HCT116 (cell line): ENCODE data around the gene GPT2. TPM values are rescaled to one million over a fixed set of nuclear protein-coding genes. Genes with fewer than 3 reads are reported as not detected.

Source experiments
- ATAC-seq: fragments of 200-7000 bp; cut with Tn5 transposase; 2 replicates; pipeline ENCODE4 v1.9.1; 2020; ENCODE audit warnings: mild to moderate bottlenecking, moderate library complexity
- BruUV-seq: library from RNA; stranded (reverse); fragments of 400-500 nt; replicated peaks from 2 replicates; lab custom pipeline; 2021; lab: Mats Ljungman, UMichigan
- CTCF ChIA-PET: fragments of 300-600 bp; sonication (Branson Sonifier 250); formaldehyde crosslinking; loops from one replicate; lab custom pipeline; 2021; ENCODE audit warnings: antibody characterized with exemption; lab: Charles Lee
- POLR2A ChIA-PET: fragments of 300-600, 350-600 bp; sonication (Branson Sonifier 250); formaldehyde crosslinking; loops from one replicate; lab custom pipeline; 2021; ENCODE audit warnings: antibody characterized with exemption; lab: Charles Lee
- RAD21 ChIA-PET, 2 experiments: fragments of 300-600 bp; sonication (Branson Sonifier 250); formaldehyde crosslinking; loops; one replicate each; lab custom pipeline; 2023; ENCODE audit warnings: low total read pairs in 2 of 2; ENCODE audit not compliant: uncharacterized antibody in 2 of 2, unreplicated experiment in 2 of 2, low non-redundant PET in 1 of 2; lab: Charles Lee
- DNase-seq: peaks from one replicate; pipeline ENCODE4 v3.0.0-alpha.2; 2010; ENCODE audit warnings: low read depth, low spot score
- H2AFZ ChIP-seq: fragments of 200-600 bp; shearing (Covaris generic), sonication (generic); 2 replicates; pipeline ENCODE4 v1.6.1; 2017; ENCODE audit warnings: low read depth, mixed run types, mixed read lengths, antibody characterized with exemption, low read length; ENCODE audit not compliant: poor library complexity, severe bottlenecking
- H3K27ac ChIP-seq: 2 replicates; pipeline ENCODE4 v1.5.1; 2012; ENCODE audit warnings: low read depth, low read length
- H3K27me3 ChIP-seq: fragments of 200-600 bp; sonication (generic); 2 replicates; pipeline ENCODE4 v1.6.1; 2016; ENCODE audit warnings: mixed run types, low read length, mixed read lengths; ENCODE audit not compliant: insufficient read depth
- H3K36me3 ChIP-seq, 2 experiments: fragments of 200-500 bp in 1 of 2; fragments of 200-600 bp in 1 of 2; sonication (Bioruptor generic) in 1 of 2; sonication (generic) in 1 of 2; 2 replicates each; pipeline versions ENCODE4 v1.5.1 to v1.6.1; 2014 to 2016; ENCODE audit warnings: low read length in 2 of 2, inconsistent platforms in 1 of 2, mixed read lengths in 1 of 2, mixed run types in 1 of 2; ENCODE audit not compliant: insufficient read depth in 2 of 2, control insufficient read depth in 1 of 2
- H3K4me1 ChIP-seq, 2 experiments: fragments of 200-600 bp in 1 of 2; sonication (generic) in 1 of 2; 2 replicates each; pipeline versions ENCODE4 v1.5.1 to v1.6.1; 2012 to 2017; ENCODE audit warnings: low read length in 2 of 2, inconsistent platforms in 1 of 2, mild to moderate bottlenecking in 1 of 2, mixed read lengths in 1 of 2, mixed run types in 1 of 2, moderate library complexity in 1 of 2; ENCODE audit not compliant: insufficient read depth in 2 of 2, control insufficient read depth in 1 of 2
- H3K4me2 ChIP-seq: fragments of 200-600 bp; sonication (generic); 2 replicates; pipeline ENCODE4 v1.6.1; 2017; ENCODE audit warnings: mixed run types, low read length, mixed read lengths
- H3K4me3 ChIP-seq, 2 experiments: fragments of 200-600 bp in 1 of 2; sonication (generic) in 1 of 2; replicated peaks in 1 of 2; 2 replicates each; pipeline ENCODE4 v1.5.1; 2011 to 2016; ENCODE audit warnings: low read length in 2 of 2, control low read depth in 1 of 2, low read depth in 1 of 2, mild to moderate bottlenecking in 1 of 2, mixed read lengths in 1 of 2, mixed run types in 1 of 2
- H3K79me2 ChIP-seq: fragments of 200-600 bp; sonication (generic); 2 replicates; pipeline ENCODE4 v1.6.1; 2017; ENCODE audit warnings: mild to moderate bottlenecking, mixed run types, low read length, moderate library complexity, mixed read lengths; ENCODE audit not compliant: insufficient read depth
- H3K9ac ChIP-seq: fragments of 200-600 bp; sonication (generic); 2 replicates; pipeline ENCODE4 v1.6.1; 2016; ENCODE audit warnings: low read length, mixed read lengths
- H3K9me2 ChIP-seq: fragments of 200-600 bp; sonication (generic), shearing (Covaris generic); 2 replicates; pipeline ENCODE4 v1.6.1; 2017; ENCODE audit warnings: mixed run types, mild to moderate bottlenecking, moderate library complexity; ENCODE audit not compliant: insufficient read depth
- H3K9me3 ChIP-seq, 2 experiments: fragments of 200-500 bp in 1 of 2; fragments of 200-600 bp in 1 of 2; sonication (Bioruptor generic) in 1 of 2; sonication (generic) in 1 of 2; 2 replicates each; pipeline ENCODE4 v1.6.1; 2014 to 2017; ENCODE audit warnings: low read length in 2 of 2, mixed read lengths in 2 of 2, inconsistent platforms in 1 of 2, low read depth in 1 of 2, mild to moderate bottlenecking in 1 of 2, mixed run types in 1 of 2, moderate library complexity in 1 of 2; ENCODE audit not compliant: control insufficient read depth in 1 of 2, insufficient read depth in 1 of 2
- H4K20me1 ChIP-seq: fragments of 200-600 bp; sonication (generic), shearing (Covaris generic); 2 replicates; pipeline ENCODE4 v1.6.1; 2017; ENCODE audit warnings: mixed run types, mild to moderate bottlenecking, moderate library complexity; ENCODE audit not compliant: insufficient read depth
- CTCF ChIP-seq, 3 experiments: fragments of 200-600 bp in 1 of 3; sonication (generic) in 1 of 3; IDR thresholded peaks in 2 of 3; conservative IDR thresholded peaks in 1 of 3; 2 replicates each; pipeline ENCODE4 v1.5.1; 2012 to 2017; ENCODE audit warnings: low read depth in 2 of 3, low read length in 2 of 3, antibody characterized with exemption in 1 of 3, borderline replicate concordance in 1 of 3, control low read depth in 1 of 3, mild to moderate bottlenecking in 1 of 3, mixed read lengths in 1 of 3, mixed run types in 1 of 3, moderate library complexity in 1 of 3; ENCODE audit not compliant: insufficient read depth in 1 of 3
- EGR1 ChIP-seq: IDR thresholded peaks from 2 replicates; pipeline ENCODE4 v1.6.1; 2012; ENCODE audit warnings: low read depth
- EZH2phosphoT487 ChIP-seq: fragments of 200-600 bp; IDR thresholded peaks from 2 replicates; pipeline ENCODE4 v1.6.1; 2018; ENCODE audit warnings: antibody characterized with exemption, borderline replicate concordance
- FOSL1 ChIP-seq: IDR thresholded peaks from 2 replicates; pipeline ENCODE4 v1.6.1; 2012; ENCODE audit warnings: low read depth
- JUND ChIP-seq: IDR thresholded peaks from 2 replicates; pipeline ENCODE4 v1.6.1; 2012
- POLR2A ChIP-seq: IDR thresholded peaks from 2 replicates; pipeline ENCODE4 v1.7.0; 2011; ENCODE audit warnings: borderline replicate concordance; ENCODE audit not compliant: insufficient read depth, insufficient read length; ENCODE audit errors: extremely low read depth
- SRF ChIP-seq: IDR thresholded peaks from 2 replicates; pipeline ENCODE4 v1.6.1; 2012; ENCODE audit warnings: low read depth
- TCF7L2 ChIP-seq: IDR thresholded peaks from 2 replicates; pipeline ENCODE4 v1.7.0; 2011; ENCODE audit warnings: borderline replicate concordance, inconsistent platforms; ENCODE audit not compliant: insufficient read depth, insufficient read length; ENCODE audit errors: extremely low read depth
- ZBTB33 ChIP-seq: IDR thresholded peaks from 2 replicates; pipeline ENCODE4 v1.6.1; 2011; ENCODE audit warnings: mild to moderate bottlenecking, low read length, moderate library complexity; ENCODE audit not compliant: insufficient replicate concordance; ENCODE audit errors: extremely low read depth
- intact Hi-C: fragments of 100-400 bp; cut with micrococcal nuclease; formaldehyde crosslinking; loops from 2 replicates; pipeline ENCODE4 v1.10.0; 2022
- total RNA-seq: library from RNA; stranded (reverse); gene quantifications from one replicate; pipeline ENCODE4 v1.2.1, GENCODE V29; 2021; ENCODE audit not compliant: unreplicated experiment

Gene GPT2
- total RNA-seq, 1 experiment from 2014 or later = 50.6 TPM

GRCh38 chr16:46918905-46919792, 35.0 kb downstream of the GPT2 start:
- Histone ChIP-seq H3K36me3 (peaks cover 8% of the 10 kb centered on the region in 2 experiments; a peak in 3 of 4 replicates), H4K20me1 (no peaks in the 10 kb centered on the region), H3K4me2 (no peak overlapping the region), H3K4me1 (peaks cover 19 to 31% of the 10 kb centered on the region in 2 experiments), H2AFZ (no peak overlapping the region), H3K4me3 (no peak overlapping the region), H3K27me3 (no peaks in the 10 kb centered on the region)
- CTCF ChIA-PET = interaction anchor here (1.3 to 2.3 kb wide), 2 partner anchors 10 to 66 kb away, joined by 8 to 10 read pairs; no protein-coding TSS in a partner anchor
- DNase-seq = no peak
- TF ChIP-seq ZBTB33 (no peak), EGR1 (no peak), SRF (no peak), EZH2phosphoT487 (no peak), CTCF (IDR thresholded peaks at IDR 0.05 in 2 of 3, conservative IDR thresholded peaks at IDR 0.05 in 1 of 3; ENCODE audit: borderline replicate concordance in 1 of 3, insufficient read depth in 1 of 3, low read depth in 2 of 3, low read length in 2 of 3) (no peak), TCF7L2 (no peak), FOSL1 (no peak), POLR2A (no peak), JUND (no peak)
- TF ChIP-seq, all 23 proteins: peak for 0
- no peak for ATAC-seq
- intact Hi-C loops = no loop called here
- POLR2A ChIA-PET = no interaction called here
- H3K9me2 ChIP-seq = no peaks in the 10 kb centered on the region
- H3K9me3 ChIP-seq = no peaks in the 10 kb centered on the region
- BruUV-seq = no TSS peak
- no peaks in the 10 kb centered on the region for H3K79me2 ChIP-seq
- RAD21 ChIA-PET = no interaction called here
- H3K27ac ChIP-seq = no peak overlapping the region; the same call in 1 of the 2 replicates
- no peak overlapping the region for H3K9ac ChIP-seq
